Fibroblast of villous mesenchyme (primary cell): ENCODE results near the gene MISP. TPM values are rescaled to one million over a fixed set of nuclear protein-coding genes. Genes with fewer than 3 reads are reported as not detected.

ENCODE experiments used
- DNase-seq: peaks from one replicate; pipeline ENCODE4 v3.0.0-alpha.2; 2010; ENCODE audit warnings: low read depth
- H3K4me3 ChIP-seq: 2 replicates; pipeline ENCODE4 v1.5.1; 2011; ENCODE audit warnings: low read depth, mild to moderate bottlenecking, low read length
- CTCF ChIP-seq: IDR thresholded peaks from 2 replicates; pipeline ENCODE4 v1.5.1; 2012; ENCODE audit warnings: low read depth, mild to moderate bottlenecking, low read length; ENCODE audit not compliant: insufficient read depth
- total RNA-seq: library from RNA; depleted of rRNA; stranded (reverse); fragments of >200 nt; gene quantifications from 2 replicates; pipeline ENCODE4 v1.2.3, GENCODE V29; 2012

MISP gene
- total RNA-seq, 1 donor: 0.43 TPM

- TF ChIP-seq CTCF: no peak
- no peak overlapping the region for H3K4me3 ChIP-seq
These were observed 40.8 kb downstream of the MISP start for GRCh38 chr19:791567-792305.

GRCh38 chr19:792306-792885 is 41.5 kb downstream of the MISP start:
- no peak for DNase-seq
- TF ChIP-seq CTCF: no peak

More at GRCh38 chr19:791567-792305, 40.8 kb downstream of the MISP start:
- peak; percentile 65 for DNase-seq

GRCh38 chr19:793806-794205 is 42.9 kb downstream of the MISP start:
- DNase-seq: no peak
- TF ChIP-seq CTCF: no peak
- H3K4me3 ChIP-seq: no peak overlapping the region

More at GRCh38 chr19:792306-792885, 41.5 kb downstream of the MISP start:
- no peak overlapping the region for H3K4me3 ChIP-seq

DNA sequence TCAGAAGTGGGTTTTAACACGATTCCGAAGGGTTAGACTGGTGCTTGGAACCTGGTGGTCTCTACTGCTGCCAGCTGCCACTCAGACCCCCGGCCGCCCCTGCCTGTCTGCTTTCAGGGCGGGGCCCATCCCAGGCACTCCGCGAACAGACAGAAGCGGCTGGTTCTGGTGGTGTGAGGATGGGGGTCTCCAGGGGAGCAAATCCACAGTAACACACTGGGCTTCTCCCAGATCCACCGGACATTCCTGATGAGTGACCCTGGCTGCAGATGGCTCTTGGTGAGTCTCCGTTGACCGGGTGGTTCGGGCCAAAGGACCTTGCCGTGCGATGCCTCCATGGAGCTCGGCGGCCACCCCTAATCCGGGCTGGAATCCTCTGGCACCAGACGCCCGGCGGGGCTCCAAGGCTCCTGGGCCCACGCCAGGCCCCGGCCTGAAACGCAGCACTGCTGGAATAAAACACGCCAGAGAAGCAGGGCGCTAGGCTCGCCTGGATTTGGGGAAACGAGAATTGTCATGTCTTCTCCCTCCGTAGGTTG is 44.2 kb downstream of the MISP start:
- DNase-seq: no peak
- no peak for TF ChIP-seq CTCF

GRCh38 chr19:795691-796581 is 45.0 kb downstream of the MISP start:
- no peak for TF ChIP-seq CTCF
- no peak for DNase-seq
- peak overlapping the region; percentile 64 for H3K4me3 ChIP-seq

More for the DNA sequence above, 44.2 kb downstream of the MISP start:
- no peak overlapping the region for H3K4me3 ChIP-seq

DNA sequence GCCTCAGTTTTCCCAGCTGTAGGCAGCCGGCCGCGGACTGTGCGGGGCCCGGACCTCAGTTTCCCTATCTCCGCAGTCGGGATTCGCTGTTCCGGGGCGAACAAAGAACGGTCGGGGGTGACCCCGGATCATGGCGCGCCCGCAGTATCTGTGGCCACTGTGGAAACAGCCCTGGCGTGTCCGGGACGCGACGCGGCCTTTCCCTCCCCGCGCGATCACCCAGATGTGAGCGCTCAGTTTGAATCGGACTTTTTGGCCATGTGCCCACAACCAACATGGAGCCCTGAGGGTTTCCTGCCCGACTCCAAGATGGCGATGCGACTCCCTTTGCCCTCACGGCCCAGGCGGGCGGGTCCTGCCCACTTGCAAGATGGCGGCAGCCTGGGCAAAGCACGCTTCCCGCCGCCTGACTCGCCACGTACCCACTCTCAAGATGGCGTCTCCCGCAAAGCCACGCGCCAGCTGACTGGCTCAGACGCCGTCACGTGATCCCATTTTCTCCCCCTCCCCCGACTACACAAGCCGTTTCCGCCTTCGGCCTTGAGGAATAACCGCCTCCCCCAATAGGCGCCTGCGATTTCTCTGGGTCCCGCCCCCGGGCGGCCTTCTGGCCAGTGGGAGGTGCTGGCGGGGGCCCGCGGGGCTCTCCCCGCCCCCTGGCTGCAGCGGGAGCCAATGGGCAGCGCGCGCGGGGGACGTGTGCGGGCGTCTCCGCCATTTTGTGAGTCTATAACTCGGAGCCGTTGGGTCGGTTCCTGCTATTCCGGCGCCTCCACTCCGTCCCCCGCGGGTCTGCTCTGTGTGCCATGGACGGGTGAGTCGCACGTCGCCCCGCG is 46.0 kb downstream of the MISP start, which contains the start of gene PTBP1:
Gene PTBP1, plus strand, starts transcription at position 761 of the 836 bp plus-strand sequence. Its CDS starts 46 bp downstream, at position 807.
- peak; percentile 100 for DNase-seq
- TF ChIP-seq CTCF: peak; percentile 10
- H3K4me3 ChIP-seq: peak within 1 kb of the TSS; percentile 91
